Brain microvascular endothelial cell (primary cell): Measurements from ENCODE around the gene C18orf63.

Experiments
- DNase-seq: peaks from one replicate; pipeline ENCODE4 v3.0.0-alpha.2; 2020
- H3K27ac ChIP-seq: fragments of 250-450 bp; sonication (Bioruptor Pico); 2 replicates; pipeline ENCODE4 v1.5.1; 2020; ENCODE audit warnings: mild to moderate bottlenecking, moderate library complexity
- H3K27me3 ChIP-seq: fragments of 250-450 bp; sonication (Bioruptor Pico); replicated peaks from 2 replicates; pipeline ENCODE4 v1.5.1; 2020; ENCODE audit warnings: mild to moderate bottlenecking
- H3K36me3 ChIP-seq: fragments of 250-450 bp; sonication (Bioruptor Pico); replicated peaks from 2 replicates; pipeline ENCODE4 v1.5.1; 2020; ENCODE audit warnings: mild to moderate bottlenecking
- H3K4me3 ChIP-seq: 2 replicates; pipeline ENCODE4 v1.5.1; 2011; ENCODE audit warnings: low read depth, mild to moderate bottlenecking, control low read depth, low read length, moderate library complexity
- in situ Hi-C: cut with HindIII; loops from 2 replicates; pipeline ENCODE4 v1.10.0; 2017; ENCODE audit warnings: low sequenced_read_pairs, low pct_ligation_motif_present
- TF ChIP-seq, protein P1 (sequence below): IDR thresholded peaks from 2 replicates; pipeline ENCODE4 v1.5.1; 2011; ENCODE audit warnings: low read depth, mild to moderate bottlenecking, moderate library complexity, low read length, control low read depth, inconsistent platforms; ENCODE audit errors: missing control alignments

C18orf63 gene

DNA sequence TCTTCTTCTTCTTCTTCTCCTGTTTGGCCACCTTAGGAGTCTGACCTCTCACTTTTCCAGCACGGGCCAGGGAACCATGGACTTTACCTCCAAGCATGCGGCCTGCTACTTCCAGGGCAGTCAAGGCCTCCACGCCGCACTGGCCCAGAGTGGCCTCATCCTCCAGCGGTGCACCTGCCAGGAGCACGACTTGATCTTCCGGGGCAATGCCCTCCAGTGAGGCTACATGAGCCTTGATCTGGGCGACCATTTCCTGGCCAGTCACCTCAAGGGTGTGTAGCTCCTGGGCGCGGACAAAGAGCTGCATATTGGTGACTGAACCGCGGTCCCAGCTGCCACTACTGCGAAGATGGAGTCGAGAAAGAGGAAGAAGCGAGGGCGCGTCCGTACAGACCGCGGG is 74.4 kb downstream of the C18orf63 start:
- no peaks in the 10 kb centered on the region for H3K36me3 ChIP-seq
- H3K27ac ChIP-seq: no peak overlapping the region
- H3K4me3 ChIP-seq: no peak overlapping the region
- TF ChIP-seq, protein P1, sequence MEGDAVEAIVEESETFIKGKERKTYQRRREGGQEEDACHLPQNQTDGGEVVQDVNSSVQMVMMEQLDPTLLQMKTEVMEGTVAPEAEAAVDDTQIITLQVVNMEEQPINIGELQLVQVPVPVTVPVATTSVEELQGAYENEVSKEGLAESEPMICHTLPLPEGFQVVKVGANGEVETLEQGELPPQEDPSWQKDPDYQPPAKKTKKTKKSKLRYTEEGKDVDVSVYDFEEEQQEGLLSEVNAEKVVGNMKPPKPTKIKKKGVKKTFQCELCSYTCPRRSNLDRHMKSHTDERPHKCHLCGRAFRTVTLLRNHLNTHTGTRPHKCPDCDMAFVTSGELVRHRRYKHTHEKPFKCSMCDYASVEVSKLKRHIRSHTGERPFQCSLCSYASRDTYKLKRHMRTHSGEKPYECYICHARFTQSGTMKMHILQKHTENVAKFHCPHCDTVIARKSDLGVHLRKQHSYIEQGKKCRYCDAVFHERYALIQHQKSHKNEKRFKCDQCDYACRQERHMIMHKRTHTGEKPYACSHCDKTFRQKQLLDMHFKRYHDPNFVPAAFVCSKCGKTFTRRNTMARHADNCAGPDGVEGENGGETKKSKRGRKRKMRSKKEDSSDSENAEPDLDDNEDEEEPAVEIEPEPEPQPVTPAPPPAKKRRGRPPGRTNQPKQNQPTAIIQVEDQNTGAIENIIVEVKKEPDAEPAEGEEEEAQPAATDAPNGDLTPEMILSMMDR: no peak
- in situ Hi-C loops: no loop called here
- DNase-seq: no peak
- no peaks in the 10 kb centered on the region for H3K27me3 ChIP-seq

DNA sequence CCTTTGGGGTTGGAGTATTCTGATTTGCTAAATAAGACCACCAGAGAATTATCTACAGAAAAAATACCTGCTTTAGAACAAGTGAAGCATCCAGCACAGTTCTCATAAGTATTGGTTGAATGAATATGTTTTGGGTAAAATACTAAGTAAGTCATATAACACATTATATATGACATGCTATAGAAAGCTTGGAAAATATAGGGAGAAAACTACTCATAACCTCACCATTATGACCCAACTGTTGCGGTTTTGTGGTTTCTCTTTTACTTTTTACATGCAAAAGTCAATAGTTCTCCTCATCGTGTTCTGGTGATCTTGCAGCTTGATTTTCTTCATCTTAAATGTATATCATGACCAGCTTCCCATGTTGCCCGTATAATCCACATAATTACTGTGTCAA is 75.3 kb downstream of the C18orf63 start:
- no peak overlapping the region for H3K27ac ChIP-seq
- TF ChIP-seq, protein P1: no peak
- H3K4me3 ChIP-seq: no peak overlapping the region
- H3K27me3 ChIP-seq: no peaks in the 10 kb centered on the region
- in situ Hi-C loops: no loop called here
- no peak for DNase-seq
- no peaks in the 10 kb centered on the region for H3K36me3 ChIP-seq

DNA sequence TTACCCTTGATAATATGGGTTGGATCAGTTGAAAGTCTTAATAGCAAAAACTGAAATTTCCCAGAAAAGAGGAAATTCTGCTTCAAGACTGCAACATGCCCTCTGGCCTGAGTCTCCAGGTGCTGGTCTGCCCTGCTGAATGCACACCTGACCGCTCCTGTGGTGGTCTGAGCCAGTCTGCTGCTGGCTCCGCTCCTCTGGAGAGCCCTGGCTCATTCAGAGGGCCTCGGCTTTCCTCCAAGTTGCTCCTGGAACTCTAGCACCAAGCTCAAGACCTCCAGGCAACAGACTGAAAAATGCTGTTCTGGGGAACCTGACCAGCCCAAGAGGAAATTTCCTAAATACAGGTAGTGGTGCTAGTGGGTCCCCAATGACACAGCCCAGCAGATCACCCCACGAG is 76.7 kb downstream of the C18orf63 start:
- Histone ChIP-seq H3K4me3 (no peak overlapping the region), H3K27me3 (no peaks in the 10 kb centered on the region), H3K27ac (no peak overlapping the region), H3K36me3 (no peaks in the 10 kb centered on the region)
- in situ Hi-C loops: no loop called here
- no peak for DNase-seq
- TF ChIP-seq, protein P1: no peak

DNA sequence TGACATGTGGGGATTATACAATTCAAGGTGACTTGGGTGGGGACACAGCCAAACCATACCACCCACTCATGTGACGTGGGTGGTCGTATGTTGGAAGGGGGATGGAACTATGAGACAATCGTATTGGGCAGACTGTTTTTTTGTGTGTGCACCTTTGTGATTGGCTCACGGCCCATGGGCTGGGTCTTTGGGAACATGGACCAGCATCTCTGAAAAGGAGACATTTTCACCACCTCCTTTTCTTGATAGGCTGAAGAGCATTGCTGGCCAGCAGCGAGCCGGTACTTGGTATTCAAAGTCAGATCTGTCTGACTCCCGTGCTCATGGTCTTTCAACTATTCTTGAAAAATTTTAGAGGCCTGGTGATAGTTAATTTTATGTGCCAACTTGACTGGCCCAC is 79.4 kb downstream of the C18orf63 start:
- no peaks in the 10 kb centered on the region for H3K27me3 ChIP-seq
- in situ Hi-C loops: no loop called here
- TF ChIP-seq, protein P1: no peak
- H3K36me3 ChIP-seq: no peaks in the 10 kb centered on the region
- no peak overlapping the region for H3K27ac ChIP-seq
- H3K4me3 ChIP-seq: no peak overlapping the region
- no peak for DNase-seq

DNA sequence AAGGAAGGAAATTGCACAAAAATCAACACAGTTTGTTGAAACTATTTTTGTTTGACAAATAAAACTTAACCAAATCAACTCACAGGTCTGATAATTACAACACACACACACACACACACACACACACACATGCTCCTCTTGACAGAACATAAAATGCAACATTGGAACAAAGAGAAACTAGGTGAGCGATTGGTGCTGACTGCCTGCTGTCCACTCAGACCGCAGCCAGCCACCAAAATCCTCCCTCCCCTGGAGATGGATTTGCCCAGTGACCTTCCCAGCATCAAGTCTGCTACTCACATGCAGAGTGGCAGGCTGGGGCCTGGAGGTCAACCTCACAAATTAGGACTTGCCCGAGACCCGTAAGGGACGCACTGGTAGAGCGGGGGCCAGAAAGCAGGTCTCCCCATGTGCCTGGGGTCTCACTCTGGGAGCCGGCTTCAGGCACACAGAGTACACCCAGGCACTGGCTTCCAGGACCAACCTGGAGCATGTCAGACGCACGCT is 80.1 kb downstream of the C18orf63 start:
- TF ChIP-seq, protein P1: no peak
- in situ Hi-C loops: no loop called here
- no peak overlapping the region for H3K4me3 ChIP-seq
- no peaks in the 10 kb centered on the region for H3K36me3 ChIP-seq
- no peak for DNase-seq
- no peak overlapping the region for H3K27ac ChIP-seq
- H3K27me3 ChIP-seq: no peaks in the 10 kb centered on the region

DNA sequence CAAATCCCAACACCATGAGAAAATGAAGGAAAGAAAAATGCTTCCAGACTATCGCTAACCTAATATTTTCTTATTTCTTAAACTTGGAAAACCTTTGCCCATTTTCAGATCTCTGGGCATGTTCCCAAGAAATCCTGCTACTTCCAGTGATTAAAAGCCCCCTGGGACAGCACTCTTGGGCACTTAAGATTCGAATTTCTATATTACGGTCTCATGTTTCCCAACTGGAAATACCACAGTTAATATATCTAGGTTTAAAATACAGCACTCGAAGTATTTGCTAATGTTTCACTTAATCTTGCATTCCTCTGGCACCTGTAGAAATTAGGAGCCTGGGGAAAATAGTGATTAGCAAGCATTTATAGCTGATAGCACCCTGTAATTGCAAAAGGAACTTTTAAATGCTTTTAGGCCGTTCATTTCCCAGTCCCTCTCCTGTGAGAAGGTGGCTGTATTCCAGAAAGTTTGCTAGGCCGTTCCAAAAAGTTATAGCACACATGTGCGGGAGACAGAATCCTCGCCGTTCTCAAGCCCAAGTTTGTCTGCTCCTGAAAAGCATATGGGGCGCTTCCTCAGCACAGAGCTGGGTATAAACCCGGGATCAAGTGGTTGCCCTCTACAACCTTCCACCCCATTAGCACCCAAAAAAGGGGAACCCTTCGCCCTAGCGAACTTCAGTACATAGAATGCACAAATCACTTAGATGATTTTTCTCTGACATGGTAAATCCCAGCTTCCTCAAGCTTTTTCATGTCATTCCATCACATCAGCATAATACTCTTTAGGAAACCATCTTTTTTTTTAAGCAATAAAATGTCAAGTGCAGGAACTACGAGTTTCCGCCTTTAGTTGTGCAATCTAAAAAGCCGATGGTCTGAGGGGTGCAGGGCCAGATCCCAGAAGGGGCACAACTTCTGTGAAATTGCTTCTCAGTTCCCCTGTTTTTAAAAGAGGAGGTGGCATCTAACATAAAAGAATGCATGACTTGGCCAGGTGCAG is 80.8 kb downstream of the C18orf63 start:
- TF ChIP-seq, protein P1: no peak
- no peak overlapping the region for H3K27ac ChIP-seq
- H3K4me3 ChIP-seq: no peak overlapping the region
- no peaks in the 10 kb centered on the region for H3K36me3 ChIP-seq
- no peak for DNase-seq
- H3K27me3 ChIP-seq: no peaks in the 10 kb centered on the region
- in situ Hi-C loops: no loop called here
